ENCODE results near the gene EAF2. TPM values are rescaled to one million over a fixed set of nuclear protein-coding genes. Genes with fewer than 3 reads are reported as not detected.

The EAF2 gene
- polyA plus RNA-seq, 1 experiment: 2.5 TPM

DNA sequence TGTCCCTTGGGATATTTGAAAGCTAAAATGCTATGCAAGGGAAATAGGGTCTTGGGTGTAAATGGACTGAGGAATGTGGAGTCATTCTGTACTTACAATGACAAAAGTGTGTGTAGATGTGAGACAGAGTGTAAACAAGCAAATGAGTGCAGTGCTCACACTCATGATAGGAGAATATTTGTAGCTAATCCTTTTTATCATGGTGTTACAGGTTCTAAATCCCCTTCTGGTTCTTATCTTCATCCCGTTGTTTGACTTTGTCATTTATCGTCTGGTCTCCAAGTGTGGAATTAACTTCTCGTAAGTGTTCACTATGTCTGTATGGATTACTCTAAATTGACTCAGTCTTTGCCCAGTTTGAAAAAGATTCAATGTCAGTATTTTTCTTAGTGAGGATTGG lies 89.7 kb downstream of the EAF2 start:
- H3K27me3 ChIP-seq (ENCODE audit: control insufficient read depth, insufficient read depth, low read length): no peaks in the 10 kb centered on the region
- H3K4me3 ChIP-seq (ENCODE audit: low read depth, low read length): no peak overlapping the region
- ChIA-PET CTCF (no interaction called here), POLR2A (no interaction called here)
- no peak for TF ChIP-seq CTCF (IDR thresholded peaks at IDR 0.05; ENCODE audit: low read depth, low read length)
- DNase-seq (ENCODE audit: low read depth, low spot score): no peak
- H3K27ac ChIP-seq (ENCODE audit: low read depth, low read length): no peak overlapping the region
- H3K9me3 ChIP-seq (ENCODE audit: control insufficient read depth, insufficient read depth, low read length): no peaks in the 10 kb centered on the region

DNA sequence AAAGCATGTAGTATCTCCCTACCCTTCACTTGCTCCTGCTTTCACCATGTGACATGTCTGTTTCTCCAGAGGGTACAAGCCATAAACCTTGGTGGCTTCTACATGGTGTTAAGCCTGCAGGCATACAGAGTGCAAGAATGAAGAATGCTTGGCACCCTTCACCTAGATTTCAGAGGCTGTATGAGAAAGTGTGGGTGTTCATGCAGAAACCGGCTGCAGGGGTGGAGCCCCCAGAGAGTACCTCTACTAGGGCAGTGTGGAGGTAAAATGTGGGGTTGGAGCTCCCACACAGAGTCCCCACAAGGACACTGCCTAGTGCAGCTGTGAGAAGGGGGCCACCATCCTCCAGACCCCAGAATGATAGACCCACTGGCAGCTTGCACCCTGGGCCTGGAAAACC lies 91.4 kb downstream of the EAF2 start:
- no peak for TF ChIP-seq CTCF (IDR thresholded peaks at IDR 0.05; ENCODE audit: low read depth, low read length)
- Histone ChIP-seq H3K4me3 (ENCODE audit: low read depth, low read length) (no peak overlapping the region), H3K27me3 (ENCODE audit: control insufficient read depth, insufficient read depth, low read length) (no peaks in the 10 kb centered on the region), H3K9me3 (ENCODE audit: control insufficient read depth, insufficient read depth, low read length) (no peaks in the 10 kb centered on the region), H3K27ac (ENCODE audit: low read depth, low read length) (no peak overlapping the region)
- ChIA-PET CTCF (no interaction called here), POLR2A (no interaction called here)
- no peak for DNase-seq (ENCODE audit: low read depth, low spot score)

Other genes starting within 250 kb of the EAF2 start
- not detected in 2 replicates for gene FBXO40, start 241.8 kb upstream of the EAF2 start, polyA plus RNA-seq (2011; rRNA removed)
- 0.51 and 0.69 TPM in 2 replicates for gene HCLS1, start 174.3 kb upstream of the EAF2 start, polyA plus RNA-seq (2011; rRNA removed)
- gene GOLGB1, start 85.5 kb upstream of the EAF2 start, polyA plus RNA-seq (2011; rRNA removed): 30.3 and 35.7 TPM in 2 replicates
- gene IQCB1, start 149 bp upstream of the EAF2 start, polyA plus RNA-seq (2011; rRNA removed): 14.3 and 19.3 TPM in 2 replicates
- gene SLC15A2, start 59.2 kb downstream of the EAF2 start, polyA plus RNA-seq (2011; rRNA removed): 0.52 and 0.63 TPM in 2 replicates
- gene ILDR1, start 187.0 kb downstream of the EAF2 start, polyA plus RNA-seq (2011; rRNA removed): not detected in 2 replicates
- not detected in 2 replicates for gene CD86, start 220.2 kb downstream of the EAF2 start, polyA plus RNA-seq (2011; rRNA removed)